GM21576 (cell line): ENCODE results near the gene CMIP.
"Not testable (repeated sequence)": the region's sequence is repeated elsewhere in the genome, so short reads cannot be mapped to it uniquely, and the experiment has no call there.

Source experiments
- ATAC-seq: cut with Tn5 transposase; IDR thresholded peaks from one replicate; pipeline ENCODE4 v1.9.1; 2021; ENCODE audit warnings: mild to moderate bottlenecking, moderate library complexity; ENCODE audit not compliant: unreplicated experiment

The CMIP gene

GRCh38 chr16:81421126-81421525, 23.5 kb upstream of the CMIP start:
- ATAC-seq: no peak

GRCh38 chr16:81421536-81421935, 23.1 kb upstream of the CMIP start:
- no peak for ATAC-seq

- ATAC-seq: not testable (repeated sequence)
Measured at GRCh38 chr16:81422153-81422552, 22.5 kb upstream of the CMIP start.

GRCh38 chr16:81424771-81425170, 19.8 kb upstream of the CMIP start:
- ATAC-seq: no peak

- no peak for ATAC-seq
Measured at GRCh38 chr16:81427219-81427618, 17.4 kb upstream of the CMIP start.

GRCh38 chr16:81429045-81429521, 15.5 kb upstream of the CMIP start:
- ATAC-seq: no peak

- ATAC-seq: no peak
Measured at GRCh38 chr16:81431554-81432353, 12.9 kb upstream of the CMIP start.

GRCh38 chr16:81432937-81433557, 11.6 kb upstream of the CMIP start:
- ATAC-seq: no peak

- no peak for ATAC-seq
Measured at GRCh38 chr16:81435103-81435502, 9.5 kb upstream of the CMIP start.

- ATAC-seq: no peak
Measured at GRCh38 chr16:81435567-81435966, 9.0 kb upstream of the CMIP start.

- ATAC-seq: no peak
Measured at GRCh38 chr16:81436386-81436785, 8.2 kb upstream of the CMIP start.

GRCh38 chr16:81437865-81438264, 6.7 kb upstream of the CMIP start:
- no peak for ATAC-seq

GRCh38 chr16:81440888-81441761, 3.5 kb upstream of the CMIP start:
- no peak for ATAC-seq

GRCh38 chr16:81442220-81442915, 2.2 kb upstream of the CMIP start:
- ATAC-seq: no peak

- ATAC-seq: no peak
Measured at GRCh38 chr16:81442916-81443687, 1.5 kb upstream of the CMIP start.

- no peak for ATAC-seq
Measured at GRCh38 chr16:81443688-81444447, 740 bp upstream of the CMIP start.

- ATAC-seq: no peak
Measured at GRCh38 chr16:81445143-81445961, 744 bp downstream of the CMIP start.
